Measurements from ENCODE around the gene TUBGCP6.

Gene TUBGCP6

DNA sequence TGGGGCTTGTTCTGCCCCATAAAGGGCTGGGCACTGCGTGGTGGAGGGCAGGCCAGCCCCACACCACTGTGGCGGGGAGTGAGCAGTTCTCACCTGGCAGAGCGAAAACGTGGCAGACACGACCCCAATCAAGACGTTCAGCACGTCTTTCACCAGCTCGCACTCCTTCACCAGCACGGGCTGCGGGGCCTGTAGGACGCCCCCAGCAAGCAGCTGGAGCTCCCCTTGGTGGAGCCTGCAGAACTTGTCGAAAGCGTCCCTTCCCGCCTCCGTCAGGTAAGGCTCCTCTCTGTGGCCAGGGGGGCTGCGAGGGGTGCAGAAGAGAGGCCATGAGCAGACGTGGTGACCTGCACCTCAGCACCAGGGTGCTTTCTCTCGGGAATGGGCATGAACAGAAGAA, 11.6 kb downstream of the TUBGCP6 start:
- in situ Hi-C loops (cut with MboI; ENCODE audit: low sequenced_read_pairs) = no loop called here

- in situ Hi-C loops (cut with MboI; ENCODE audit: low sequenced_read_pairs) = no loop called here
Observed at GRCh38 chr22:50232481-50233151, 12.2 kb downstream of the TUBGCP6 start.

DNA sequence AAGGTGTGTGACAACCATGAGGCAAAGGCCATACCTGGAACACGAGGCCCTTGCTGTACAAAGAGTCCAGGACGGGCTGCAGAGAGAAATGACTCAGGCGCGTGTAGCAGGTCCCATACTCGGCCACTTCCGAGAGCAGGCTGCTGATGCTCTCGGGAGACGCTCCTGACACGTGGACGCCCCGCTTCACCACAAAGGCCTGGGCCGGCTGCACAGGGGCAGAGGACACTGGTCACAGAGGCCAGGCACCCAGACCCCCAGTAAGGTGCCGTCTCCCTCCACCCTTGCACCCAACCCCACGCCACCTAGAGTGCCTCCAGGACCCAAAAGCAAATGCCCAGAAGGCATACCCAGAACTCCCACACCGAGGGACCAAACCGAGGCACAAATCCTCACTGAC, 15.5 kb downstream of the TUBGCP6 start:
- in situ Hi-C loops (cut with MboI; ENCODE audit: low sequenced_read_pairs) = no loop called here

GRCh38 chr22:50228366-50228765, 16.5 kb downstream of the TUBGCP6 start:
- in situ Hi-C loops (cut with MboI; ENCODE audit: low sequenced_read_pairs) = no loop called here

DNA sequence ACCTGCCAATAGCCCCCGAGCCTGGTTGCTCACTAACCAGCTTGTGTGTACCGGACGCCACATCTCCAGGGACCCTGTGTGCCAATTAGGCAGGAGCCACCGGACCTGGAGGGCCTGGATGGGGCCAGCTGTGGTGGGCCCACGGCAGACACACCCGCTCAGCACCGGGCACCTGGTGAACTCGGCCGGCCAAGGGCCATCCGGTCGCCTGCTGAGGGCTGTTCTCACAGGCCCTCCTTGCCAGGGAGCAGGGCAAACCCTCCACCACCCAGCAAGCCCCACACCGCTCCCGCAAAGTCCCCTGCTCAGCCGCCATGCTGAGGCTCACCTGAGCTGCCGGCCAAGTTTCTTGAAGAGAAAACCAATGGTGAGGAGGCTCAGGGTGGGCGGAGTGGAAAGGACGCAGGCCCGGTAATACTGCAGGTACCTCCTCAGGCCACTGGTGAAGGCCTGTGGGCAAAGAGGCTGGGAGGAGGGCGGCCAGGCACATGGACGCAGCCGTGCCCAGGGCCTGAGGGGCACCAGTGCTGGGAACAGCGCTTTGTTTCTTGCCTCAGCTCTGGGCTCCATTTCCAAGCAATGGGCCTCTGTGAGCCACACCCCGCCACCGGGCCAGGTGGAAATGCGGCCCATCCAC, 17.1 kb downstream of the TUBGCP6 start:
- in situ Hi-C loops (cut with MboI; ENCODE audit: low sequenced_read_pairs) = no loop called here

DNA sequence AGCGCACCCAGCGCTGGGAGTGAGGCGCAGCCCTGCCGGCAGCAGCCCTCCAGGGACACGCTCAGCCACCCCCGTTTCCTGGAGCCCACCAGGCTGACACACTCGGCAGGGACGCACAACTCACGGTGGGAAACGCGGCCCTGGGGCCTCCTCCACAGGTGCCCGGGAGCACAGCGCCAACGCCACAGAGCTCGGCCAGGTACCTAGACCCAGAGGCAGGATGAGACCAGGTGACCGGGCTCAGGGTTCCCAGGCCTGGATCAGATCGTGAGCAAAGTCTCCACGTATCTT, 18.0 kb downstream of the TUBGCP6 start:
- in situ Hi-C loops (cut with MboI; ENCODE audit: low sequenced_read_pairs) = no loop called here

DNA sequence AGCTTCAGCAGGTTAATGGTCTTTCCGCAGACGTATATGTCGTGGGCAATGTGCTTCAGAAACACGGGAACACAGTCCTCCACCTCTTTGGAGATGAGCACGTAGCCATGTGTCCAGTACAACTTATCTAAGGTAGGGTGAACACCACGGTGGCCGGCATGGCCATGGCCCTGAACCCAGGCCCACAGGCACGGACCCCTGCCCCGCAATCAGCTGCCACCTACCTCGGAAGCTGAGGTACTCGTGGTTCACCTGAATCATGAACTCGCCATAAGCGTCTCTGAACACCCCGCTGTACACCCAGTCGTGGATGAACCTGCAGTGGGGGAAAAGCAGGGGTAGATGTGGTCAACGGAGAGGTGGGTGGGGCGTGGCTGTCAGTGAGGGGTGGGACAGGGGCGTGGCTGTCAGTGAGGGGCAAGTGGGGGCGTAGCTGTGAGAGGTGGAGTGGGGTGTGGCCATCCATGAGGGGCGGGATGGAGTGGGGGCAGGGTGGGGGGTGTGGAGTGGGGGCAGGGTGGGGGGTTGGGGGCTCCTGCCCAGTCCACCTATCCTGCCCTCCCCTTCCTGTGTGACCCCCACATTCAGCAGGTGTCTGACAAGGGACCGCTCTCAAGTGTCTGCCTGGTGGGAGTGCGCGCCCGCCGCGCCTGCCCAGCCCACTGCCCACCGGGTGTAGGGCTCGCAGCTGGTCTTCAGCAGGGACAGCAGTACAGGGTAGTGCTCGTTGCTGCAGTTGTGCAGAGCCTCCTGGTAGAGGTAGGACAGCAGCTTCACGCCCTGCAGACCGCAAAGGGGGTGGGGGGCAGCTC, 18.6 kb downstream of the TUBGCP6 start:
- in situ Hi-C loops (cut with MboI; ENCODE audit: low sequenced_read_pairs) = no loop called here

DNA sequence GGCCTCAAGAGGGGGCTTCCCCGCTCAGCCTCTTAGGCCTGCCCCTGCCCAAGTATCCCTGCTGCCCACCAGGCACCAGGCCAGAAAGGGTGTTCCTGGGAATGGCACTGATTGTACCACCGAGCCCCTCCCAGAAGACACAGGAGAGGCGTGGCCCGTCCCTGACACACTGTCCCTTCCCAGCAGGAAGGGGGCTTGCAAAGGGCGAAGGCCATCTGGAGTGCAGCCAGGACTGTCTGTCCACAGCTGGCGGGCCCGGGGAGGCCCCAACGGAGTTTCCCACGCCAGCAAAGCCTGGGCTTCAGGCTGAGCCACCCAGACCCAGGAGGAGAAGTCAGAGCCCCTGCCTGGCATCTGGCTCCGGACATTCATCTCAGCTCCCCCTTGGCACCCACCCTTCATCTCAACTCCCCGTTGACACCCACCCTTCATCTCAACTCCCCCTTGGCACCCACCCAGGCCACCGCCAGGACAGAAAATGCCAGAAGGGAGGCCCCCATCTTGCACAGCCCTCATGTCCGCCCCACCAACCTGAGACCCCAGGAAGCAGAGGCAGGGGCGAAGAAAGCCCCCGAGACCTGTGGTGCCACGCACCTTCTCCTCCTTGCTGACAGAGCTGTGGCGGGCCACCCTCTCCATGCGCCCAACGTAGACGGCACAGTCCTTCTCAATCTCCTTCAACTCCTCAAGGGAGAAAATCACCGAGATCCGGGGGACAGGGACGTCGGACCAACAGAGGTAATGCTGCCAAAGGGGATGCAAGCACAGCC, 19.4 kb downstream of the TUBGCP6 start:
- in situ Hi-C loops (cut with MboI; ENCODE audit: low sequenced_read_pairs) = no loop called here

DNA sequence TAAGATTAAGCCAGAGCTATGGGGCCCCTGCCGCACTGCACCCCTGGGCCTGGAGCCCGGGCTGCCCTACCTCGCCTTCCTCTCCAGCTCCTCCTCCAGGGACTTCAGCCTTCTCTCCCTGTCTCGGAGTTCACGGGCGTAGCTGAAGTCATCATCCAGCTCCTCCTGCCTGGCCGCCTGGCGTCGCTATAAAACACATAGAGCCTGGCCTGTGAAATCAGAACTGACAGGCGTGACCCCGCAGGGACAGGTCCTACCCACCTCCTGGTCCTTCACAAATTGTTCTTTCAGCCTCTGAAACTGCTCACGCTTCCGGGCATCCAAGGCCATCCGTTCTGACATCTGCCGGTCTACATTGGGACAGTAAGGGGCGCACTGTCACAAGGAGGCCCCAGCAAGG, 20.8 kb downstream of the TUBGCP6 start:
- in situ Hi-C loops (cut with MboI; ENCODE audit: low sequenced_read_pairs) = loop anchor here (25.0 kb wide), 2 partner anchors 287 to 462 kb away; no protein-coding TSS in a partner anchor

DNA sequence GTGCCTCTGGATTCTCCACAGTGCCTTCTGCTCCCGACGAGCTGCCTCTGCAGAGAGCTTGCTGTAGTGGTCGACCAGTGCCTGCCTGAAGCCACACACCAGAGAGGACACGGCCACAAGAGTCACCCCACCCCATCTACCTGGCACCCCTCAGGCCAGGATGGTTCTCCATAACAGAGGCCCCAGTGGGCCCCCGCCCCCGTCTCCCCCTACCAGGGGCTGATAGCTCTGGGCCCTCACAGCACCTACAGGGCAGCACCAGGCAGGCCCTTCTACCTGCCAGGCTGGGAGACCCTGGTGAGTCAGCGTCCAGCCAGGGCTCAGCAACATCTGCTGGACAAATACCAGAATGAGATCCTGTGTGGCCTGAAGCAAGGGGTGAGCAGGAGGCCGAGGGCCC, 22.3 kb downstream of the TUBGCP6 start:
- in situ Hi-C loops (cut with MboI; ENCODE audit: low sequenced_read_pairs) = loop anchor here (25.0 kb wide), 2 partner anchors 285 to 460 kb away; no protein-coding TSS in a partner anchor

- in situ Hi-C loops (cut with MboI; ENCODE audit: low sequenced_read_pairs) = loop anchor here (25.0 kb wide), 2 partner anchors 284 to 459 kb away; no protein-coding TSS in a partner anchor
Observed at GRCh38 chr22:50221410-50222300, 23.2 kb downstream of the TUBGCP6 start.

DNA sequence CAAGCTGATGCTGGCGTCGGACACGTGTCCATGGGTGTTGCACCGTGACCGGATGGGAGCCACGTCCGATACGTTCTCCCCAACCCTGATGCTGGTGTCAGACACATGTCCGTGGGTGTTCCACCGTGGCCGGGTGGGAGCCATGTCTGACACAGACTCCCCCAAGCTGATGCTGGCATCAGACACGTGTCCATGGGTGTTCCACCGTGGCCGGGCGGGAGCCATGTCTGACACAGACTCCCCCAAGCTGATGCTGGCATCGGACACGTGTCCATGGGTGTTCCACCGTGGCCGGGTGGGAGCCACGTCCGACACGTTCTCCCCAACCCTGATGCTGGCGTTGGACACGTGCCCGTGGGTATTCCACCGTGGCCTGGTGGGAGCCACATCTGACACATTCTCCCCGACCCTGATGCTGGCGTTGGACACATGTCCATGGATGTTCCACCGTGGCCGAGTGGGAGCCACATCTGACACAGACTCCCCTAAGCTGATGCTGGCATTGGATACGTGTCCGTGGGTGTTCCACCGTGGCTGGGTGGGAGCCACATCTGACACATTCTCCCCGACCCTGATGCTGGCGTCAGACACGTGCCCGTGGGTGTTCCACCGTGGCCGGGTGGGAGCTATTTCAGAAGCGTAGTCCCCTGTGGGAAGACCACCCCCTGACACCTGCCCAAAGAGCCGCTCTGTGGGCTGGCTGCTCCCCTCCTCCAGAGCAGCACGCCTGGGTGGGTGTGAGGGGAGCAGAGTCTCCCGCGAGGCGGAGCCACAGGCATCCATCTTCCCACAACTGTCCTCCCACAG, 24.0 kb downstream of the TUBGCP6 start:
- in situ Hi-C loops (cut with MboI; ENCODE audit: low sequenced_read_pairs) = loop anchor here (25.0 kb wide), 2 partner anchors 284 to 459 kb away; no protein-coding TSS in a partner anchor

GRCh38 chr22:50219800-50220602, 24.8 kb downstream of the TUBGCP6 start:
- in situ Hi-C loops (cut with MboI; ENCODE audit: low sequenced_read_pairs) = loop anchor here (25.0 kb wide), 2 partner anchors 283 to 458 kb away; no protein-coding TSS in a partner anchor

DNA sequence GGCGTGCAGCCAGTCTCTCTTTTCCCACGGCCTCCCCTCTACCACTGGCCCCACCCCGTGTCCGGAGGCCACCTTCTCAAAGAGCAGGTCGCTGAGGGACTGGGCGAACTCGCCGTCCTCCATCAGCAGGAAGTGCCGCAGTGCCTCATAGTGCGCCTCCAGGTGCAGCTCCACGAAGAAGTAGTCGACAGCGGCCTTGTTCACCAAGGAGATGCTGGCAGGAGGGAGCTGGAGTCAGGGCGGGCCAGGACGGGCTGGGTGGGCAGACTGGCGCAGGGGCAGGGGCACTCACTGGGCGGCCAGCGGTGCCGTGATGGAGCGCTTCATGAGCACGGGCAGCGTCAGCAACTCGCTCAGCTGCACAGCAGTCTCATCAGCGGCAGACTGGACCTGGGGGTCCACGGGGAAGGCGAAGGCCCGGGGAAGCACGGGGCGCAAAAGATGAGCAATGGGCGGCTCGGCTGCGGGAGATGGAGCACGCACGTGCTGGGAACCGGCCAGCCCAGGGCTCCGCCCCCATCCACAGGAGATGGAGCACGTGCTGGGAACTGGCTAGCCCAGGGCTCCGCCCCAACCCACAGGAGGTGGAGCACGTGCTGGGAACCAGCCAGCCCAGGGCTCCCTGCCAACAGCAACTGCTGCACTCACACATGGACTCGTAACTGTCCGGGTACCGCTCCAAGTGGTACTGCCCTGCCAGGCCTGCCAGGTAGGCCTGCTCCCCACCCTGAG, 25.7 kb downstream of the TUBGCP6 start:
- in situ Hi-C loops (cut with MboI; ENCODE audit: low sequenced_read_pairs) = loop anchor here (25.0 kb wide), 2 partner anchors 282 to 457 kb away; no protein-coding TSS in a partner anchor

GRCh38 chr22:50218153-50218995, 26.4 kb downstream of the TUBGCP6 start:
- in situ Hi-C loops (cut with MboI; ENCODE audit: low sequenced_read_pairs) = loop anchor here (25.0 kb wide), 2 partner anchors 281 to 456 kb away; no protein-coding TSS in a partner anchor

GRCh38 chr22:50217543-50218152, 27.2 kb downstream of the TUBGCP6 start:
- in situ Hi-C loops (cut with MboI; ENCODE audit: low sequenced_read_pairs) = loop anchor here (25.0 kb wide), 2 partner anchors 280 to 455 kb away; no protein-coding TSS in a partner anchor
